ENCODE data around the gene SH2D3A. TPM values are rescaled to one million over a fixed set of nuclear protein-coding genes. Genes with fewer than 3 reads are reported as not detected.
A peak's percentile ranks its signal among the peaks of the same experiment; 100 is the strongest.

The SH2D3A gene
- total and polyA plus RNA-seq, 7 experiments from 2014 or later = 27.9 to 64.7 (median 57.4) TPM

- intact Hi-C loops (cut with micrococcal nuclease) = no loop called here
- H3K4me1 ChIP-seq (ENCODE audit: control insufficient read depth in 2 of 2, insufficient read depth in 2 of 2, low read length in 2 of 2) = no peaks in the 10 kb centered on the region
- POLR2A ChIA-PET = no interaction called here
- H3K27me3 Mint-ChIP-seq = peaks cover 0 to 4% (median 0%) of the 10 kb centered on the region in 5 donors
- H3K27ac Mint-ChIP-seq = peak overlapping the region in 1 of 9 donors; percentile 7
- no peaks in the 10 kb centered on the region for H3K9me3 ChIP-seq (ENCODE audit: control insufficient read depth in 2 of 3, low read length in 3 of 3)
- peaks cover 0 to 4% (median 0%) of the 10 kb centered on the region in 11 donors for H3K9me3 Mint-ChIP-seq
- H3K36me3 Mint-ChIP-seq = no peaks in the 10 kb centered on the region
- peaks cover 15 to 40% (median 32%) of the 10 kb centered on the region in 7 donors for H3K4me1 Mint-ChIP-seq
- no peak for DNase-seq
- no peak overlapping the region for H3K4me3 Mint-ChIP-seq
- no peak for ATAC-seq
- H3K27me3 ChIP-seq (ENCODE audit: control insufficient read depth in 2 of 2, insufficient read depth in 2 of 2, low read length in 2 of 2) = no peaks in the 10 kb centered on the region
- no peak overlapping the region for H3K27ac ChIP-seq (ENCODE audit: low read depth, low read length)
- no peak overlapping the region for H3K4me3 ChIP-seq (ENCODE audit: low read length)
- CTCF ChIA-PET = no interaction called here
- no peaks in the 10 kb centered on the region for H3K36me3 ChIP-seq (ENCODE audit: control insufficient read depth in 2 of 3, insufficient read depth in 3 of 3, low read length in 3 of 3)
Observed at GRCh38 chr19:6721773-6722172, 45.5 kb downstream of the SH2D3A start.

GRCh38 chr19:6721138-6721474 lies 46.1 kb downstream of the SH2D3A start:
- Histone ChIP-seq H3K27ac (ENCODE audit: low read depth, low read length) (no peak overlapping the region), H3K36me3 (ENCODE audit: control insufficient read depth in 2 of 3, insufficient read depth in 3 of 3, low read length in 3 of 3) (no peaks in the 10 kb centered on the region), H3K9me3 (ENCODE audit: control insufficient read depth in 2 of 3, low read length in 3 of 3) (no peaks in the 10 kb centered on the region), H3K4me1 (ENCODE audit: control insufficient read depth in 2 of 2, insufficient read depth in 2 of 2, low read length in 2 of 2) (no peaks in the 10 kb centered on the region), H3K4me3 (ENCODE audit: low read length) (no peak overlapping the region), H3K27me3 (ENCODE audit: control insufficient read depth in 2 of 2, insufficient read depth in 2 of 2, low read length in 2 of 2) (no peaks in the 10 kb centered on the region)
- no peak for DNase-seq
- ChIA-PET POLR2A (no interaction called here), CTCF (no interaction called here)
- Mint-ChIP-seq H3K36me3 (no peaks in the 10 kb centered on the region), H3K27ac (no peak overlapping the region), H3K27me3 (peaks cover 0 to 4% (median 0%) of the 10 kb centered on the region in 5 donors), H3K4me1 (peaks cover 15 to 40% (median 32%) of the 10 kb centered on the region in 7 donors), H3K4me3 (no peak overlapping the region), H3K9me3 (peaks cover 0 to 4% (median 0%) of the 10 kb centered on the region in 11 donors)
- intact Hi-C loops (cut with micrococcal nuclease) = no loop called here
- ATAC-seq = no peak

DNA sequence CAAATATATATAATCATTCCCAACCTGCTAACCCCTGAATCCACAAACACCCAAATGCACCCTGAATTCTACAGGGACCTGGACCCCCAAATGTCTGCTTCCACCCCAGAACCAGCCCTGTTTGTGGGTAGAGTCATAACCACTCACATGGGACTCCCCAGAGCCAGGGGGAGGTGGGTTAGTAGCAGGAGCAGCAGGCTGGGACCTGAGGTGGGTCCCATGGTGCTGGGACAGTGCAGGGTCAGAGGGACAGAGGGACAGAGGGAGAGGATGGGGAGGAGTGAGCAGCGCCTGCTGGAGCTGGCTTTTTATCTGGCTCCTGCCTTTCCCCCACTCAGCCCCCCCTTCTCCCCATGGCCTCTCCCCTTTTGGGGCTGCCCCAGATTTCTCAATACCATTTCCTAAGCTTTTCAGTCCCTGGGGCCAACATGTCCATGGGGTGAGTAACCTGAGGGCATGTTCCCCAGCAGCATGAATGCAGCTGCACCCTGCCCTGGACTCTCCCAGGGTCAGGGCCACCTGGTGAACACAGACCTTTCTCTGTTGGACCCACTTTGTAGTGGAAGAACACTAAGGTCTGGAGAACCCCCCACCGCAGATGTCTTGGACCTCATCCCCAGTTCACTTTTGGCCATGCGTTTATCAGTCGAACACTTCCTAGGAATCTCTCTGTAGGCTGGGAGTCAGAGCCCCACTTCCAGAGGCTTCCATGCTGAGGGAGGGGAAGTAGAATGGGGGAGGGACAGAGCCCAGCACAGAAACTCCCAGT lies 46.7 kb downstream of the SH2D3A start, which contains the start of gene C3:
C3 (minus strand) TSS at position 282 of the 769 bp plus-strand sequence; CDS start at position 221, 61 bp downstream.
- Histone ChIP-seq H3K36me3 (ENCODE audit: control insufficient read depth in 2 of 3, insufficient read depth in 3 of 3, low read length in 3 of 3) (no peaks in the 10 kb centered on the region), H3K27ac (ENCODE audit: low read depth, low read length) (no peak within 1 kb of the TSS), H3K4me1 (ENCODE audit: control insufficient read depth in 2 of 2, insufficient read depth in 2 of 2, low read length in 2 of 2) (no peaks in the 10 kb centered on the region), H3K27me3 (ENCODE audit: control insufficient read depth in 2 of 2, insufficient read depth in 2 of 2, low read length in 2 of 2) (no peaks in the 10 kb centered on the region), H3K4me3 (ENCODE audit: low read length) (no peak within 1 kb of the TSS), H3K9me3 (ENCODE audit: control insufficient read depth in 2 of 3, low read length in 3 of 3) (no peaks in the 10 kb centered on the region)
- Mint-ChIP-seq H3K27me3 (peaks cover 0 to 4% (median 0%) of the 10 kb centered on the region in 5 donors), H3K27ac (peak within 1 kb of the TSS in 3 of 9 donors; percentile 1 to 47 (median 11)), H3K36me3 (no peaks in the 10 kb centered on the region), H3K4me1 (peaks cover 15 to 39% (median 30%) of the 10 kb centered on the region in 7 donors), H3K4me3 (no peak within 1 kb of the TSS), H3K9me3 (peaks cover 0 to 4% (median 0%) of the 10 kb centered on the region in 11 donors)
- peak; percentile 75 for ATAC-seq
- ChIA-PET POLR2A (no interaction called here), CTCF (no interaction called here)
- intact Hi-C loops (cut with micrococcal nuclease) = no loop called here
- DNase-seq = no peak

GRCh38 chr19:6719992-6720368 lies 47.3 kb downstream of the SH2D3A start:
- H3K4me1 Mint-ChIP-seq = peaks cover 12 to 34% (median 25%) of the 10 kb centered on the region in 7 donors
- H3K27me3 ChIP-seq (ENCODE audit: control insufficient read depth in 2 of 2, insufficient read depth in 2 of 2, low read length in 2 of 2) = no peaks in the 10 kb centered on the region
- peaks cover 0 to 4% (median 0%) of the 10 kb centered on the region in 5 donors for H3K27me3 Mint-ChIP-seq
- H3K9me3 Mint-ChIP-seq = peaks cover 0 to 4% (median 0%) of the 10 kb centered on the region in 11 donors
- intact Hi-C loops (cut with micrococcal nuclease) = loop anchor here in 1 of 2 donors (2.0 to 5.0 kb wide), 3 partner anchors 47 to 88 kb away; partner anchors contain the start of gene SH2D3A
- H3K27ac ChIP-seq (ENCODE audit: low read depth, low read length) = no peak overlapping the region
- no peaks in the 10 kb centered on the region for H3K4me1 ChIP-seq (ENCODE audit: control insufficient read depth in 2 of 2, insufficient read depth in 2 of 2, low read length in 2 of 2)
- no peak for ATAC-seq
- no peak overlapping the region for H3K4me3 ChIP-seq (ENCODE audit: low read length)
- H3K36me3 ChIP-seq (ENCODE audit: control insufficient read depth in 2 of 3, insufficient read depth in 3 of 3, low read length in 3 of 3) = no peaks in the 10 kb centered on the region
- no peaks in the 10 kb centered on the region for H3K36me3 Mint-ChIP-seq
- H3K27ac Mint-ChIP-seq = peak overlapping the region in 2 of 9 donors; percentile 1 to 11
- no peak for DNase-seq
- no peak overlapping the region for H3K4me3 Mint-ChIP-seq
- ChIA-PET CTCF (no interaction called here), POLR2A (no interaction called here)
- no peaks in the 10 kb centered on the region for H3K9me3 ChIP-seq (ENCODE audit: control insufficient read depth in 2 of 3, low read length in 3 of 3)

- no peak for DNase-seq
- POLR2A ChIA-PET = no interaction called here
- peak overlapping the region in 1 of 9 donors; percentile 11 for H3K27ac Mint-ChIP-seq
Observed at GRCh38 chr19:6719540-6719861, 47.7 kb downstream of the SH2D3A start.

DNA sequence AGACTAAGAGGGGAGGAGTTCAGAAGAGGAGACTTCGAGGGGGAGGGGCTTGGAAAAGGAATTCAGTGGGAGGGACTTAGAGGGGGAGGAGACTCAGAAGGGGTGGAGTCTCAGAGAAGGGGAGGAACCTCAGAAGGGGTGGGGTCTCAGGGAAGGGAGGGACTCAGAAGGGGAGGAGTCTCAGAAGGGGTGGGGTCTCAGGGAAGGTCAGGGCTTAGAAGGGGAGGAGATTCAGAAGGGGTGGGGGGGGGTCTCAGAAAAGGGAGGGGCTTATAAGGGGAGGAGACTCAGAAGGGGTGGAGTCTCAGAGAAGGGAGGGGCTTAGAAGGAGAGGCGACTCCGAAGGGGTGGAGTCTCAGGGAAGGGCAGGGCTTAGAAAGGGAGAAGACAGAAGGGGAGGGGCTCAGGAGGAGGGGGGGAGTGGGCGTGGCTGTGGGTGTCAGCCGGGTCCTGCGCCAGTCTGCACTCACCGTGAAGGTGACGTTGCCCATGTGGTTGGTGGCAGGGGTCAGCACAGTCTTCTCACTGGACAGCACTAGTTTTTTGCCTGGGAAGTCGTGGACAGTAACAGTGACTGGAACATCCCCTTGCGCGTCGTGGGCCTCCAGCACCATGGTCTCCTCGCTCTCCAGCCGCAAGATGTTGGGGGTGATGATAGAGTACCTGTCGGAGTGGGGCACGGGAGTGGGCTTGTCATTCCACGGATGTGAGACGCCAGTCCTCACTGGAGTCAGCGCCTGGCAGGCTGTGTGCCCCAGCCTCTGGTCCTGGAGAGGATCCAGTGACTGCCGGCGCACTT lies 48.3 kb downstream of the SH2D3A start:
- H3K27me3 ChIP-seq (ENCODE audit: control insufficient read depth in 2 of 2, insufficient read depth in 2 of 2, low read length in 2 of 2) = no peaks in the 10 kb centered on the region
- no peaks in the 10 kb centered on the region for H3K36me3 ChIP-seq (ENCODE audit: control insufficient read depth in 2 of 3, insufficient read depth in 3 of 3, low read length in 3 of 3)
- no peaks in the 10 kb centered on the region for H3K4me1 ChIP-seq (ENCODE audit: control insufficient read depth in 2 of 2, insufficient read depth in 2 of 2, low read length in 2 of 2)
- H3K4me1 Mint-ChIP-seq = peaks cover 10 to 30% (median 21%) of the 10 kb centered on the region in 7 donors
- H3K9me3 Mint-ChIP-seq = peaks cover 0 to 4% (median 0%) of the 10 kb centered on the region in 11 donors
- ATAC-seq = peak; percentile 73
- H3K27ac ChIP-seq (ENCODE audit: low read depth, low read length) = no peak overlapping the region
- peak overlapping the region in 1 of 9 donors; percentile 4 for H3K27ac Mint-ChIP-seq
- intact Hi-C loops (cut with micrococcal nuclease) = loop anchor here in 1 of 2 donors (2.0 to 5.0 kb wide), 3 partner anchors 48 to 87 kb away; partner anchors contain the start of gene SH2D3A
- CTCF ChIA-PET = no interaction called here
- no peak overlapping the region for H3K4me3 ChIP-seq (ENCODE audit: low read length)
- no peaks in the 10 kb centered on the region for H3K36me3 Mint-ChIP-seq
- H3K4me3 Mint-ChIP-seq = no peak overlapping the region
- no peaks in the 10 kb centered on the region for H3K9me3 ChIP-seq (ENCODE audit: control insufficient read depth in 2 of 3, low read length in 3 of 3)
- DNase-seq = peak in 4 of 9 donors; percentile 10 to 38 (median 31)
- H3K27me3 Mint-ChIP-seq = peaks cover 0 to 4% (median 0%) of the 10 kb centered on the region in 5 donors
- POLR2A ChIA-PET = interaction anchor here (0.5 kb wide), 1 partner anchor 79 kb away, joined by 4 read pairs; no protein-coding TSS in a partner anchor

More at GRCh38 chr19:6719540-6719861, 47.7 kb downstream of the SH2D3A start:
- Mint-ChIP-seq H3K9me3 (peaks cover 0 to 4% (median 0%) of the 10 kb centered on the region in 11 donors), H3K36me3 (no peaks in the 10 kb centered on the region), H3K4me1 (peaks cover 10 to 30% (median 21%) of the 10 kb centered on the region in 7 donors), H3K27me3 (peaks cover 0 to 4% (median 0%) of the 10 kb centered on the region in 5 donors), H3K4me3 (no peak overlapping the region)
- intact Hi-C loops (cut with micrococcal nuclease) = loop anchor here in 1 of 2 donors (2.0 to 5.0 kb wide), 3 partner anchors 47 to 87 kb away; partner anchors contain the start of gene SH2D3A
- no peaks in the 10 kb centered on the region for H3K27me3 ChIP-seq (ENCODE audit: control insufficient read depth in 2 of 2, insufficient read depth in 2 of 2, low read length in 2 of 2)
- CTCF ChIA-PET = no interaction called here
- no peaks in the 10 kb centered on the region for H3K4me1 ChIP-seq (ENCODE audit: control insufficient read depth in 2 of 2, insufficient read depth in 2 of 2, low read length in 2 of 2)
- no peak for ATAC-seq
- H3K4me3 ChIP-seq (ENCODE audit: low read length) = no peak overlapping the region
- no peak overlapping the region for H3K27ac ChIP-seq (ENCODE audit: low read depth, low read length)
- H3K36me3 ChIP-seq (ENCODE audit: control insufficient read depth in 2 of 3, insufficient read depth in 3 of 3, low read length in 3 of 3) = no peaks in the 10 kb centered on the region
- H3K9me3 ChIP-seq (ENCODE audit: control insufficient read depth in 2 of 3, low read length in 3 of 3) = no peaks in the 10 kb centered on the region

All from naive thymus-derived CD4-positive, alpha-beta T cell (primary cell).